GM12878 (cell line): ENCODE measurements around the gene DCBLD1. TPM values are rescaled to one million over a fixed set of nuclear protein-coding genes. Genes with fewer than 3 reads are reported as not detected.

Source experiments
- FOS ChIP-seq: IDR thresholded peaks from 3 replicates; pipeline ENCODE4 v1.6.1; 2011; ENCODE audit warnings: borderline replicate concordance; ENCODE audit not compliant: insufficient read length; ENCODE audit errors: extremely low read depth
- HDGF ChIP-seq: fragments of 450-650 bp; IDR thresholded peaks from 2 replicates; pipeline ENCODE4 v1.6.1; 2016; ENCODE audit warnings: antibody characterized with exemption
- LARP7 ChIP-seq: fragments of 450-650 bp; IDR thresholded peaks from 2 replicates; pipeline ENCODE4 v1.6.1; 2017; ENCODE audit warnings: mild to moderate bottlenecking
- RUNX3 ChIP-seq: IDR thresholded peaks from 2 replicates; pipeline ENCODE4 v1.6.1; 2012; ENCODE audit warnings: low read length, inconsistent platforms
- SMC3 ChIP-seq: IDR thresholded peaks from 2 replicates; pipeline ENCODE4 v1.6.1; 2011; ENCODE audit warnings: low read length, improper control_type of control experiment, borderline replicate concordance
- TARDBP ChIP-seq: IDR thresholded peaks from 2 replicates; pipeline ENCODE4 v1.6.1; 2016; ENCODE audit warnings: borderline replicate concordance
- ZBTB40 ChIP-seq: fragments of 450-650 bp; IDR thresholded peaks from 2 replicates; pipeline ENCODE4 v1.6.1; 2016; ENCODE audit warnings: mild to moderate bottlenecking, moderate library complexity, borderline replicate concordance
- polyA plus RNA-seq, 11 experiments: library from polyadenylated mRNA; depleted of rRNA in 4 of 11; unstranded in 6 of 11; stranded (reverse) in 5 of 11; fragments of >200 nt; fragmentation: Nextera tagmentation in 4 of 11; fragmentation: Illumina TruSeq in 1 of 11; extraction: Ambion mirVana in 4 of 11; extraction: Trizol in 1 of 11; gene quantifications; 1 replicate in 1 of 11; 2 replicates in 10 of 11; pipeline versions ENCODE4 v1.2.1 to v1.2.3, GENCODE V29; 2011 to 2016; ENCODE audit warnings: inconsistent platforms in 2 of 11, missing spikeins in 2 of 11, low read depth in 1 of 11
- total RNA-seq, 4 experiments: library from RNA; depleted of rRNA in 3 of 4; stranded (reverse); fragments of >200 nt in 3 of 4; fragmentation: Illumina TruSeq in 1 of 4; extraction: Trizol in 1 of 4; gene quantifications; 2 replicates each; pipeline versions ENCODE4 v1.2.1 to v1.2.3, GENCODE V29; 2013 to 2021
- TF ChIP-seq, protein P1 (sequence below): IDR thresholded peaks from 2 replicates; pipeline ENCODE4 v1.6.1; 2011; ENCODE audit warnings: borderline replicate concordance, low read depth, mild to moderate bottlenecking, moderate library complexity, mixed read lengths, low read length; ENCODE audit not compliant: insufficient read depth; ENCODE audit errors: extremely low read length

Gene DCBLD1
- total and polyA plus RNA-seq, 10 of the 15 experiments (the other 5 are each of a cell fraction or from before 2014, with no cell fraction given), result 0.92 to 9.2 (median 8.3) TPM

DNA sequence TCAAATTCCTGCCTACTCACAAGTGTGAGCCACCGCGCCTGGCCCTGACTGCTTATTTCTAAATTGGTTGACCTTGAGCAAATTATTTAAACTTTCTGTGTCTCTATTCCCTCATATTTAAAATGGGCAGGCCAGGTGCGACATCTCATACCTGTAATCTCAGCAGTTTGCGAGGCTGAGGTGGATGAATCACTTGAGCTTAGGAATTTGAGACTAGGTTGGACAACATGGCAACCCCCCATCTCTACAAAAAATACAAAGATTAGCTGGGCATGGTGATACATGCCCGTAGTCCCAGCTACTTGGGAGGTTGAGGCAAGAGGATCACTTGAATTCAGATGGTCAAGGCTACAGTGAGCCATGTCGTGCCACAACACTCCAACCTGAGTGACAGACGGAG lies 26.5 kb downstream of the DCBLD1 start (continued):
- no peak for TF ChIP-seq SMC3
- no peak for TF ChIP-seq RUNX3
- TF ChIP-seq ZBTB40, result no peak
- TF ChIP-seq, protein P1, sequence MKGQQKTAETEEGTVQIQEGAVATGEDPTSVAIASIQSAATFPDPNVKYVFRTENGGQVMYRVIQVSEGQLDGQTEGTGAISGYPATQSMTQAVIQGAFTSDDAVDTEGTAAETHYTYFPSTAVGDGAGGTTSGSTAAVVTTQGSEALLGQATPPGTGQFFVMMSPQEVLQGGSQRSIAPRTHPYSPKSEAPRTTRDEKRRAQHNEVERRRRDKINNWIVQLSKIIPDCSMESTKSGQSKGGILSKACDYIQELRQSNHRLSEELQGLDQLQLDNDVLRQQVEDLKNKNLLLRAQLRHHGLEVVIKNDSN, result no peak
- no peak for TF ChIP-seq LARP7
- TF ChIP-seq HDGF, result no peak
- TF ChIP-seq FOS, result no peak
- TF ChIP-seq TARDBP, result no peak
